GM18526 (cell line): Measurements from ENCODE around the gene CASP8AP2.

ENCODE experiments used
- POLR2A ChIP-seq: IDR thresholded peaks from 3 replicates; pipeline ENCODE4 v1.6.1; 2011; ENCODE audit not compliant: insufficient read length; ENCODE audit errors: extremely low read depth

The CASP8AP2 gene

DNA sequence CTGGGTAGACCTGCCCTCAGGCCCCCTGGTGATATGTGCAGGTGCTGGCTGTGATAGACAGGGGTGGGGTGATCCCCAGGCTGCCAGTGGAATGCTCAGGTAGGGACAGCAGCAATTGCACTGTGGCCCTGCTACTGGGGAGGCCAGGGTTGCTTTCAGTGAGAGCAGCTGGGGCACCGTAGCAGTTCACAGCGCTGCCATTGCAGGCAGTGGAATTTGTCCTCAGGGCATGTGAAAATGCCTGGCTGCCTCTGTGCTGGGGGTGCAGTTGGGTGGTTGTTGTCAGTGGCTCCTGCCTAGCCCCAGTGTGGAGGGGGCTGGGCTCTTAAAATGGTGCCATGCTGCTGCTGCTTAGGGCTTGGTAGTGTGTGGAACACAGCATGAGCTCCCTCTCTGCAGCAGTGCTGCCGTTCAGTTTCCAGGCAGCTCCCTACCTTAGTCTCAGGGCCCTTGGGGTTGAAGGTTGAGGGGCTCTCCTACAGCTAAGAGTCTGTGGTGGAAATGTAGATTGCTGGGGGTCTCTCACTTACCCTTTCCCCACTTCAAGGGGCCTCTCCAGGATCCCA is 88.2 kb downstream of the CASP8AP2 start:
- no peak for TF ChIP-seq POLR2A
